K562 (cell line): ENCODE data around the gene OSCAR. TPM values are rescaled to one million over a fixed set of nuclear protein-coding genes. Genes with fewer than 3 reads are reported as not detected.

Experiments
- CHCHD3 ChIP-seq: fragments of 250-450 bp; sonication (Bioruptor Pico); IDR thresholded peaks from 2 replicates; pipeline ENCODE4 v2.1.2; 2022; ENCODE audit warnings: mild to moderate bottlenecking
- COPS2 ChIP-seq: fragments of 450-650 bp; conservative IDR thresholded peaks from 2 replicates; pipeline ENCODE4 v1.6.1; 2016; ENCODE audit warnings: mild to moderate bottlenecking, moderate library complexity
- ERF ChIP-seq: fragments of 450-650 bp; formaldehyde crosslinking; IDR thresholded peaks from 2 replicates; pipeline ENCODE4 v1.4.0; 2020; ENCODE audit warnings: mild to moderate bottlenecking, mixed read lengths
- ETV6 ChIP-seq, 3 experiments: fragments of 150-350 bp in 1 of 3; sonication (generic) in 1 of 3; formaldehyde crosslinking in 1 of 3; IDR thresholded peaks; 2 replicates each; pipeline versions ENCODE4 v1.6.1 to v1.8.0; 2014 to 2022; ENCODE audit warnings: borderline replicate concordance in 2 of 3, low read depth in 2 of 3, antibody characterized with exemption in 1 of 3, low read length in 1 of 3, mild to moderate bottlenecking in 1 of 3, missing genetic modification reagents in 1 of 3
- MAFF ChIP-seq: IDR thresholded peaks from 2 replicates; pipeline ENCODE4 v1.6.1; 2012; ENCODE audit warnings: low read length, improper control_type of control experiment
- MCM5 ChIP-seq: fragments of 450-650 bp; IDR thresholded peaks from 2 replicates; pipeline ENCODE4 v1.6.1; 2016; ENCODE audit warnings: low read depth
- NCOR1 ChIP-seq: fragments of 450-650 bp; IDR thresholded peaks from 2 replicates; pipeline ENCODE4 v1.6.1; 2016; ENCODE audit warnings: mild to moderate bottlenecking, moderate library complexity
- NONO ChIP-seq, 2 experiments: fragments of 200-400 bp in 1 of 2; fragments of 450-650 bp in 1 of 2; formaldehyde crosslinking in 1 of 2; IDR thresholded peaks; 2 replicates each; pipeline ENCODE4 v1.6.1; 2017; ENCODE audit warnings: low read depth in 2 of 2, mild to moderate bottlenecking in 2 of 2, moderate library complexity in 2 of 2, low read length in 1 of 2
- POLR2A ChIP-seq: fragments of 450-650 bp; conservative IDR thresholded peaks from 2 replicates; pipeline ENCODE4 v1.6.1; 2016
- RBM25 ChIP-seq: fragments of 200-400 bp; formaldehyde crosslinking; IDR thresholded peaks from 2 replicates; pipeline ENCODE4 v1.6.1; 2018; ENCODE audit warnings: low read length, low read depth, moderate library complexity; ENCODE audit not compliant: severe bottlenecking
- SOX6 ChIP-seq: fragments of 450-650 bp; IDR thresholded peaks from 2 replicates; pipeline ENCODE4 v1.6.1; 2014; ENCODE audit warnings: mild to moderate bottlenecking
- STAT5B ChIP-seq: fragments of 250-450 bp; sonication (Bioruptor Pico); IDR thresholded peaks from 2 replicates; pipeline ENCODE4 v1.8.0; 2021; ENCODE audit warnings: mild to moderate bottlenecking, inconsistent platforms
- TBP ChIP-seq: optimal IDR thresholded peaks from 2 replicates; pipeline ENCODE3; 2011; ENCODE audit warnings: low read depth, low read length, improper control_type of control experiment
- TEAD2 ChIP-seq: fragments of 450-650 bp; IDR thresholded peaks from 2 replicates; pipeline ENCODE4 v1.6.1; 2016; ENCODE audit warnings: missing genetic modification characterization, control low read depth, missing compliant biosample characterization
- ZNF146 ChIP-seq: IDR thresholded peaks from one replicate; pipeline ENCODE4 v1.6.1; 2018; ENCODE audit warnings: missing compliant biosample characterization; ENCODE audit not compliant: unreplicated experiment
- ZNF668 ChIP-seq: fragments of 250-450 bp; sonication (Bioruptor Pico); IDR thresholded peaks from 2 replicates; pipeline ENCODE4 v1.8.0; 2022; ENCODE audit warnings: mild to moderate bottlenecking, inconsistent platforms
- polyA plus RNA-seq, 8 experiments: library from polyadenylated mRNA; depleted of rRNA in 4 of 8; stranded (reverse) in 5 of 8; unstranded in 3 of 8; fragments of >200 nt; fragmentation: Nextera tagmentation in 2 of 8; fragmentation: Illumina TruSeq in 1 of 8; extraction: Ambion mirVana in 2 of 8; extraction: Trizol in 1 of 8; gene quantifications; 2 replicates each; pipeline versions ENCODE4 v1.2.1 to v1.2.3, GENCODE V29; 2011 to 2014; ENCODE audit warnings: inconsistent platforms in 1 of 8, missing spikeins in 1 of 8
- total RNA-seq, 7 experiments: library from RNA; depleted of rRNA in 6 of 7; stranded (reverse); fragments of >200 nt in 6 of 7; fragmentation: Illumina TruSeq in 2 of 7; extraction: Trizol in 2 of 7; gene quantifications; 2 replicates each; pipeline versions ENCODE4 v1.2.1 to v1.2.3, GENCODE V29; 2011 to 2021; ENCODE audit warnings: low replicate concordance in 1 of 7
- TF ChIP-seq, protein P1 (sequence below): sonication (generic); formaldehyde crosslinking; IDR thresholded peaks from 2 replicates; pipeline ENCODE4 v1.8.1; 2023; ENCODE audit warnings: mild to moderate bottlenecking, missing genetic modification reagents
- TF ChIP-seq, protein P2 (sequence below), 2 experiments: fragments of 450-650 bp; IDR thresholded peaks; 2 replicates each; pipeline ENCODE4 v1.6.1; 2018; ENCODE audit warnings: mild to moderate bottlenecking in 2 of 2, low read depth in 1 of 2; ENCODE audit not compliant: partially characterized antibody in 2 of 2
- TF ChIP-seq, protein P3 (sequence below): fragments of 450-650 bp; IDR thresholded peaks from 2 replicates; pipeline ENCODE4 v1.6.1; 2016; ENCODE audit warnings: mild to moderate bottlenecking

The OSCAR gene
- total and polyA plus RNA-seq, 9 of the 15 experiments (the other 6 are each of a cell fraction or from before 2014, with no cell fraction given): 0.09 to 0.62 (median 0.13) TPM; not detected in 5

DNA sequence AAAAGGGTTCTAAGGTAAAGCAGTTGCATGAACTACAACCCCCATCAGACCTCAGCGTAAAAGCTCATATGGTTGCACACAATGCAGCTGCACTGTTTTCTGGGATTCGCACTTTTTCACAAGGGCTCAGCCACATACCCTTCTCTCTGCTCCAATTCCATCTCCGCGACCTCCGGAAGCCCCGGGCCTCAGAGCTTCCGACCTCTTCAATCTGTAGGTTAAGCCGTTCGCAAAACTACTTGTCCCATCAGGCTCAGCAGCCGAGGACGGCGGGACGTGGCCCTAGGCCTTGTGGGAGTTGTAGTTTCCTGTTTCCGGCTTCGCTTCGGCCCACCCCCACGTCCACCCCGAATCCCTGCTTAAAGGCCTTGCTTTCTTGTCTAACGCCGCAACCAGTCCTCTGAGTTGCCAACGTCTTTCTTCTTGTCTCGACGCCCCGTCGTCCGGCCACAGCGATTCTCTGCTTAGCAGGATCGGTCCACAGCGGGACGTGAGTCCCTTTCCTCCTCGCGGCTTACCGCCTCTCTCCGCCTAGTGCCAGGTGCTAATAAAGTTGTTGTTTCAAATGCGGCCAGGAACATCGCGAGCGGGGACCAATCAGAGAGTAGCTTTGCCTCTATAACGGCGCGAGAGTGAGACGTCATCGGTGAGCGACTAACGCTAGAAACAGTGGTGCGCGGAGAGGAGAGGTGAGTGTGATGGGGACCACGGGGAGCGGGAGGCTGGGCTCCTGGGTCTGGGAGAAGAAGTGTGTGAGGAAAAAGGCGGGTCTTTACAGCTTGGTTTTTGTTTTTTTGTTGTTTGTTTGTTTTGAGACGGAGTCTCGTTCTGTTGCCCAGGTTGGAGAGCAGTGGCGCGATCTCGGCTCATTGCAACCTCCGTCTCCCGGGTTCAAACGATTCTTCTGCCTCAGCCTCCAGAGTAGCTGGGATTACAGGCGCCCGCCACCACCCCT is 14.8 kb upstream of the OSCAR start, which contains the start of the genes PRPF31 and TFPT (continued):
- TF ChIP-seq, protein P1, sequence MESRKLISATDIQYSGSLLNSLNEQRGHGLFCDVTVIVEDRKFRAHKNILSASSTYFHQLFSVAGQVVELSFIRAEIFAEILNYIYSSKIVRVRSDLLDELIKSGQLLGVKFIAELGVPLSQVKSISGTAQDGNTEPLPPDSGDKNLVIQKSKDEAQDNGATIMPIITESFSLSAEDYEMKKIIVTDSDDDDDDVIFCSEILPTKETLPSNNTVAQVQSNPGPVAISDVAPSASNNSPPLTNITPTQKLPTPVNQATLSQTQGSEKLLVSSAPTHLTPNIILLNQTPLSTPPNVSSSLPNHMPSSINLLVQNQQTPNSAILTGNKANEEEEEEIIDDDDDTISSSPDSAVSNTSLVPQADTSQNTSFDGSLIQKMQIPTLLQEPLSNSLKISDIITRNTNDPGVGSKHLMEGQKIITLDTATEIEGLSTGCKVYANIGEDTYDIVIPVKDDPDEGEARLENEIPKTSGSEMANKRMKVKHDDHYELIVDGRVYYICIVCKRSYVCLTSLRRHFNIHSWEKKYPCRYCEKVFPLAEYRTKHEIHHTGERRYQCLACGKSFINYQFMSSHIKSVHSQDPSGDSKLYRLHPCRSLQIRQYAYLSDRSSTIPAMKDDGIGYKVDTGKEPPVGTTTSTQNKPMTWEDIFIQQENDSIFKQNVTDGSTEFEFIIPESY (CRISPR knock-in tag): peak; percentile 29; the same call in 1 of the 2 replicates
- peak; percentile 58; the same call in 1 of the 2 replicates for TF ChIP-seq ERF (CRISPR knock-in tag)
- TF ChIP-seq, protein P2, sequence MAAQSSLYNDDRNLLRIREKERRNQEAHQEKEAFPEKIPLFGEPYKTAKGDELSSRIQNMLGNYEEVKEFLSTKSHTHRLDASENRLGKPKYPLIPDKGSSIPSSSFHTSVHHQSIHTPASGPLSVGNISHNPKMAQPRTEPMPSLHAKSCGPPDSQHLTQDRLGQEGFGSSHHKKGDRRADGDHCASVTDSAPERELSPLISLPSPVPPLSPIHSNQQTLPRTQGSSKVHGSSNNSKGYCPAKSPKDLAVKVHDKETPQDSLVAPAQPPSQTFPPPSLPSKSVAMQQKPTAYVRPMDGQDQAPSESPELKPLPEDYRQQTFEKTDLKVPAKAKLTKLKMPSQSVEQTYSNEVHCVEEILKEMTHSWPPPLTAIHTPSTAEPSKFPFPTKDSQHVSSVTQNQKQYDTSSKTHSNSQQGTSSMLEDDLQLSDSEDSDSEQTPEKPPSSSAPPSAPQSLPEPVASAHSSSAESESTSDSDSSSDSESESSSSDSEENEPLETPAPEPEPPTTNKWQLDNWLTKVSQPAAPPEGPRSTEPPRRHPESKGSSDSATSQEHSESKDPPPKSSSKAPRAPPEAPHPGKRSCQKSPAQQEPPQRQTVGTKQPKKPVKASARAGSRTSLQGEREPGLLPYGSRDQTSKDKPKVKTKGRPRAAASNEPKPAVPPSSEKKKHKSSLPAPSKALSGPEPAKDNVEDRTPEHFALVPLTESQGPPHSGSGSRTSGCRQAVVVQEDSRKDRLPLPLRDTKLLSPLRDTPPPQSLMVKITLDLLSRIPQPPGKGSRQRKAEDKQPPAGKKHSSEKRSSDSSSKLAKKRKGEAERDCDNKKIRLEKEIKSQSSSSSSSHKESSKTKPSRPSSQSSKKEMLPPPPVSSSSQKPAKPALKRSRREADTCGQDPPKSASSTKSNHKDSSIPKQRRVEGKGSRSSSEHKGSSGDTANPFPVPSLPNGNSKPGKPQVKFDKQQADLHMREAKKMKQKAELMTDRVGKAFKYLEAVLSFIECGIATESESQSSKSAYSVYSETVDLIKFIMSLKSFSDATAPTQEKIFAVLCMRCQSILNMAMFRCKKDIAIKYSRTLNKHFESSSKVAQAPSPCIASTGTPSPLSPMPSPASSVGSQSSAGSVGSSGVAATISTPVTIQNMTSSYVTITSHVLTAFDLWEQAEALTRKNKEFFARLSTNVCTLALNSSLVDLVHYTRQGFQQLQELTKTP (IDR thresholded peaks at IDR 0.05; ENCODE audit: low read depth in 1 of 2, partially characterized antibody in 2 of 2): peak; percentile 86 to 99
- TF ChIP-seq STAT5B (CRISPR knock-in tag): no peak
- TF ChIP-seq MCM5: no peak
- TF ChIP-seq TEAD2 (tag): no peak
- no peak for TF ChIP-seq ZNF146
- TF ChIP-seq SOX6: no peak; the same call in 1 of the 2 replicates
- no peak for TF ChIP-seq MAFF
- TF ChIP-seq NONO (IDR thresholded peaks at IDR 0.05; ENCODE audit: low read depth in 2 of 2, low read length in 1 of 2): peak in 1 of 2 experiments; percentile 54; a peak in 1 of 4 replicates
- TF ChIP-seq ETV6 (IDR thresholded peaks at IDR 0.05; ENCODE audit: borderline replicate concordance in 1 of 2, low read depth in 2 of 2, low read length in 1 of 2): no peak
- TF ChIP-seq ETV6 (CRISPR knock-in tag; IDR thresholded peaks at IDR 0.05; ENCODE audit: borderline replicate concordance): no peak
- TF ChIP-seq TBP: peak; percentile 88
- TF ChIP-seq COPS2: no peak
- peak; percentile 95 for TF ChIP-seq POLR2A
- TF ChIP-seq ZNF668: no peak
- peak; percentile 37 for TF ChIP-seq RBM25
- TF ChIP-seq CHCHD3 (CRISPR knock-in tag): no peak
- peak; percentile 43; the same call in 1 of the 2 replicates for TF ChIP-seq NCOR1
- TF ChIP-seq, protein P3, sequence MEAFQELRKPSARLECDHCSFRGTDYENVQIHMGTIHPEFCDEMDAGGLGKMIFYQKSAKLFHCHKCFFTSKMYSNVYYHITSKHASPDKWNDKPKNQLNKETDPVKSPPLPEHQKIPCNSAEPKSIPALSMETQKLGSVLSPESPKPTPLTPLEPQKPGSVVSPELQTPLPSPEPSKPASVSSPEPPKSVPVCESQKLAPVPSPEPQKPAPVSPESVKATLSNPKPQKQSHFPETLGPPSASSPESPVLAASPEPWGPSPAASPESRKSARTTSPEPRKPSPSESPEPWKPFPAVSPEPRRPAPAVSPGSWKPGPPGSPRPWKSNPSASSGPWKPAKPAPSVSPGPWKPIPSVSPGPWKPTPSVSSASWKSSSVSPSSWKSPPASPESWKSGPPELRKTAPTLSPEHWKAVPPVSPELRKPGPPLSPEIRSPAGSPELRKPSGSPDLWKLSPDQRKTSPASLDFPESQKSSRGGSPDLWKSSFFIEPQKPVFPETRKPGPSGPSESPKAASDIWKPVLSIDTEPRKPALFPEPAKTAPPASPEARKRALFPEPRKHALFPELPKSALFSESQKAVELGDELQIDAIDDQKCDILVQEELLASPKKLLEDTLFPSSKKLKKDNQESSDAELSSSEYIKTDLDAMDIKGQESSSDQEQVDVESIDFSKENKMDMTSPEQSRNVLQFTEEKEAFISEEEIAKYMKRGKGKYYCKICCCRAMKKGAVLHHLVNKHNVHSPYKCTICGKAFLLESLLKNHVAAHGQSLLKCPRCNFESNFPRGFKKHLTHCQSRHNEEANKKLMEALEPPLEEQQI: 0 out of 2 replicates have a peak, but pooled peaks have one; percentile 14
